OCI-LY3 (cell line): ENCODE results near the gene DYRK2.

Experiments
- H2AFZ ChIP-seq: fragments of 200-600, 300-600 bp; shearing (Covaris generic); 2 replicates; pipeline ENCODE4 v1.6.0; 2014; ENCODE audit warnings: antibody characterized with exemption, low read depth, low read length
- H3K27ac ChIP-seq: fragments of 200-600, 300-600 bp; sonication (generic); 2 replicates; pipeline ENCODE4 v1.5.1; 2014; ENCODE audit warnings: mild to moderate bottlenecking, low read length, moderate library complexity, mixed read lengths
- H3K27me3 ChIP-seq: fragments of 200-600, 300-600 bp; sonication (generic); 2 replicates; pipeline ENCODE4 v1.6.1; 2014; ENCODE audit warnings: low read depth, low read length, mixed read lengths
- H3K36me3 ChIP-seq: fragments of 200-600, 300-600 bp; sonication (generic); replicated peaks from 2 replicates; pipeline ENCODE3; 2014; ENCODE audit warnings: low read depth, low read length, mixed read lengths
- H3K4me1 ChIP-seq: fragments of 300-600, 200-600 bp; sonication (generic); 2 replicates; pipeline ENCODE4 v1.6.1; 2014; ENCODE audit warnings: low read length, mixed read lengths
- H3K4me2 ChIP-seq: fragments of 200-600, 300-600 bp; sonication (generic); 2 replicates; pipeline ENCODE4 v1.6.1; 2014; ENCODE audit warnings: low read length, mixed read lengths
- H3K4me3 ChIP-seq: fragments of 300-600, 200-600 bp; sonication (generic); 2 replicates; pipeline ENCODE4 v1.5.1; 2014; ENCODE audit warnings: antibody characterized with exemption, mild to moderate bottlenecking, low read length, moderate library complexity
- H3K79me2 ChIP-seq: fragments of 300-600, 200-600 bp; shearing (Covaris generic); 2 replicates; pipeline ENCODE4 v1.6.1; 2014; ENCODE audit warnings: mild to moderate bottlenecking, low read length, mixed read lengths
- H3K9ac ChIP-seq: fragments of 300-600, 200-600 bp; shearing (Covaris generic); 2 replicates; pipeline ENCODE4 v1.6.0; 2014; ENCODE audit warnings: mild to moderate bottlenecking, low read length, moderate library complexity
- H3K9me3 ChIP-seq: fragments of 200-600, 300-600 bp; shearing (Covaris generic); 2 replicates; pipeline ENCODE4 v1.6.1; 2014; ENCODE audit warnings: low read length, mixed read lengths; ENCODE audit not compliant: insufficient read depth
- H4K20me1 ChIP-seq: fragments of 200-600, 300-600 bp; sonication (generic); 2 replicates; pipeline ENCODE4 v1.6.1; 2016; ENCODE audit warnings: low read length, mixed read lengths; ENCODE audit not compliant: insufficient read depth
- CTCF ChIP-seq: fragments of 200-600, 300-600 bp; sonication (generic); IDR thresholded peaks from 2 replicates; pipeline ENCODE4 v1.5.1; 2014; ENCODE audit warnings: antibody characterized with exemption, low read length, low read depth
- EZH2phosphoT487 ChIP-seq: fragments of 200-600 bp; shearing (Covaris generic); IDR thresholded peaks from 2 replicates; pipeline ENCODE4 v1.6.1; 2018; ENCODE audit warnings: antibody characterized with exemption, mixed run types, low read depth

The DYRK2 gene

DNA sequence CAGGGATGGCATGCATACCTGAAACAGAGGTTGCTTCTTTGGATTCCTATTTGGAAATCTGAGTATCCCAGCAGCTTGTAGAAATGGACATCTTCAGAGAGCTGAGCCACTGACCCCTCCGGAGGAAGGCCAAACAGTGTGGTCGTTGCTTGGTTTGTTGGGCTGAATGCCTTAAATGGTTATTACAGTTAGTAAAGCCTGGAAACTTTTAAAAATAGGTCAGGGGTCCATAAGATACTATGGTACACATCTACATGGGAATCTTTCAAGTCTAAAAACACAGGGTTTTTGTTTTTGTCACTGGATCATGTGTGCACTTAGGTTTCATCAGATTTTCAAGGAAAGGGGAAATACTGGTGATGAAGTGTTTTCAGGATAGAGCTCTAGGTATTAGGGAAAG is 7.7 kb downstream of the DYRK2 start:
- peaks cover 97% of the 10 kb centered on the region for H4K20me1 ChIP-seq
- no peaks in the 10 kb centered on the region for H3K9me3 ChIP-seq
- H3K27ac ChIP-seq = no peak overlapping the region
- no peak overlapping the region for H3K9ac ChIP-seq
- peaks cover 99% of the 10 kb centered on the region for H3K79me2 ChIP-seq
- H3K4me2 ChIP-seq = no peak overlapping the region
- H3K4me3 ChIP-seq = no peak overlapping the region
- H3K4me1 ChIP-seq = peaks cover 10% of the 10 kb centered on the region
- no peak overlapping the region for H2AFZ ChIP-seq
- no peak for TF ChIP-seq EZH2phosphoT487
- TF ChIP-seq CTCF = no peak
- no peaks in the 10 kb centered on the region for H3K27me3 ChIP-seq
- peaks cover 70% of the 10 kb centered on the region for H3K36me3 ChIP-seq

- Histone ChIP-seq H3K9ac (no peak overlapping the region), H3K79me2 (peaks cover 97% of the 10 kb centered on the region), H4K20me1 (peaks cover 99% of the 10 kb centered on the region), H3K4me1 (peaks cover 4% of the 10 kb centered on the region; the same call in 1 of the 2 replicates), H3K27ac (no peak overlapping the region), H3K9me3 (no peaks in the 10 kb centered on the region), H3K36me3 (peaks cover 76% of the 10 kb centered on the region), H3K27me3 (no peaks in the 10 kb centered on the region), H2AFZ (no peak overlapping the region), H3K4me2 (no peak overlapping the region), H3K4me3 (no peak overlapping the region)
- TF ChIP-seq EZH2phosphoT487 = no peak
- no peak for TF ChIP-seq CTCF
These were observed 9.9 kb downstream of the DYRK2 start for GRCh38 chr12:67658486-67658885.

GRCh38 chr12:67659292-67659691 is 10.7 kb downstream of the DYRK2 start:
- TF ChIP-seq CTCF = no peak
- TF ChIP-seq EZH2phosphoT487 = no peak
- Histone ChIP-seq H3K27me3 (no peaks in the 10 kb centered on the region), H3K4me3 (no peak overlapping the region), H2AFZ (no peak overlapping the region), H3K36me3 (peaks cover 72% of the 10 kb centered on the region), H3K4me2 (no peak overlapping the region), H4K20me1 (peaks cover 95% of the 10 kb centered on the region), H3K4me1 (peaks cover 4% of the 10 kb centered on the region; the same call in 1 of the 2 replicates), H3K79me2 (peaks cover 89% of the 10 kb centered on the region), H3K9me3 (no peaks in the 10 kb centered on the region), H3K9ac (no peak overlapping the region), H3K27ac (no peak overlapping the region)

DNA sequence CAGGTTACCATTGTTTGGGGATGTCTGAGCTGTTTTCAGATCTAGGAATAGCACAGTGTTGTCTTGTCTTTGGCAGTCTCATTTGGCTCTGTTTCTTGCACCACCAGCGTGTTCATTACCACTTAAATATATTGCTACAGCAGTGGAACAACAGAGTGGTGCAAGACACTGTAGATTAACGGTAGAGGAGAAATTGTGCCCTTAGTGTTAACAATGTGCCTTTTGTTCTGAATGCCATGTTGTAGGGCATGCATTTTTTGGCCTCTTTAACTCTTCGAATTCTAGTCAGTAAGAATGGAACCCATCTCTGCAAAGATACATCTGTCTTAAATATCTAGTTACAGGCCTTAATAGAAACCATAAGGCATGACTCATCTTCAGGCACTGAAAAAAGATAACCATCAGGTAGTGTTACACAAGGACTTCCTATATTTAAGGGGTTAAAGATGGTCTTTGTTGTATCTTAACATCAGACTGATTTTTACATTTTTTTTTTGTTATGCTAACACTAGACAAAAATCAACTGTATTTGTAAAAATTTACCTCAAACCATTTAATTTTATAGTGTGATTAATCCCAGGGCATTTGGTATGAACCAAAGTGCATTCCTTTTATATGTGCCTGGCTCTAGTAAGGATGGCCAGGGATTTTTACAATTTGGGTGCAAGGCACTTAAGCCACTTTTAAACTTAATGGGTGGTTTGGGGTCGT is 12.9 kb downstream of the DYRK2 start:
- Histone ChIP-seq H3K4me1 (peaks cover 4% of the 10 kb centered on the region; the same call in 1 of the 2 replicates), H3K9ac (no peak overlapping the region), H4K20me1 (peaks cover 74% of the 10 kb centered on the region), H3K4me3 (no peak overlapping the region), H3K79me2 (peaks cover 67% of the 10 kb centered on the region), H2AFZ (no peak overlapping the region), H3K4me2 (no peak overlapping the region), H3K27ac (no peak overlapping the region), H3K9me3 (no peaks in the 10 kb centered on the region), H3K36me3 (peaks cover 62% of the 10 kb centered on the region), H3K27me3 (no peaks in the 10 kb centered on the region)
- TF ChIP-seq CTCF (no peak), EZH2phosphoT487 (no peak)
